ENCODE data around the gene CYP2R1. TPM values are rescaled to one million over a fixed set of nuclear protein-coding genes. Genes with fewer than 3 reads are reported as not detected.

The CYP2R1 gene
- total and polyA plus RNA-seq, 2 of the 8 experiments (the other 6 are each of a cell fraction or from before 2014, with no cell fraction given) = 8.3 to 12.9 TPM

DNA sequence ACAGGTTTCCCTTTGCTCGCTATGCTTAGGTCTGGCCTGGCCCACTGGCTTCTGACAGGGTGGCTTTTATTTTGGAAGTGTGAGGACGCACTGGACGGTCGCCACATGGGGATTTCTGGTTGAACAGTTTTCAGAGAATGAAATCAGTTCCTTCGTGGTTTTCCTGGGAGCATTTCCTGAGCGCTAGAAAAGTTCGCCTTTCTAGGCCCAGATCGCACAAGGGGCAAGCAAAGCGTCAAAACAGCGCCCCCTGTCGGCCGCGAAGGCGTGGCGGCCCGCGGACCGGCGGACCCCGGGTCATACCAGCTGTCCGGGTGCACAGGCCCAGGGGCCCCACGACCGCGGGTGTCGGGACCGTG is 12.7 kb upstream of the CYP2R1 start:
- Histone ChIP-seq H3K27ac (ENCODE audit: low read depth, low read length) (no peak overlapping the region), H3K9ac (replicated peaks in 1 of 4; ENCODE audit: extremely low read depth in 1 of 4, low read depth in 3 of 4, low read length in 3 of 4) (peak overlapping the region in 3 of 4 experiments; percentile 61 to 78 (median 72); a peak in 3 of 7 replicates), H2BK12ac (ENCODE audit: low read depth, low read length) (no peak overlapping the region), H3K36me3 (ENCODE audit: control insufficient read depth in 2 of 4, insufficient read depth in 4 of 4, low read length in 3 of 4) (no peaks in the 10 kb centered on the region), H4K91ac (replicated peaks; ENCODE audit: insufficient read length, low read length) (no peak overlapping the region), H2BK120ac (replicated peaks; ENCODE audit: low read depth, low read length) (no peak overlapping the region), H3K23ac (ENCODE audit: insufficient read length) (no peak overlapping the region), H3K4me3 (ENCODE audit: extremely low read depth in 1 of 4, insufficient read depth in 2 of 4, low read depth in 3 of 4, low read length in 4 of 4) (peak overlapping the region; percentile 57 to 94 (median 86)), H3K18ac (ENCODE audit: extremely low read depth, low read length) (no peak overlapping the region), H2BK15ac (ENCODE audit: low read length) (no peak overlapping the region), H2BK20ac (ENCODE audit: low read length) (no peak overlapping the region), H2AK5ac (ENCODE audit: low read depth, low read length) (no peak overlapping the region), H2BK5ac (ENCODE audit: low read depth, low read length) (no peak overlapping the region), H3K14ac (ENCODE audit: insufficient read length) (no peak overlapping the region), H4K5ac (ENCODE audit: insufficient read length, low read depth, low read length) (no peak overlapping the region), H3K56ac (replicated peaks; ENCODE audit: insufficient read length, low read depth, low read length) (no peak overlapping the region), H2AFZ (ENCODE audit: low read length) (peak overlapping the region; percentile 99), H3K79me1 (ENCODE audit: low read depth, low read length) (no peaks in the 10 kb centered on the region), H3K79me2 (ENCODE audit: control insufficient read depth in 1 of 2, insufficient read depth in 2 of 2, low read length in 2 of 2) (no peaks in the 10 kb centered on the region), H4K20me1 (replicated peaks in 1 of 2; ENCODE audit: control insufficient read depth in 1 of 2, insufficient read depth in 2 of 2, low read length in 2 of 2) (no peaks in the 10 kb centered on the region), H3K27me3 (replicated peaks in 1 of 4; ENCODE audit: control insufficient read depth in 3 of 4, extremely low read depth in 1 of 4, insufficient read depth in 3 of 4, low read length in 3 of 4) (peaks cover 0 to 7% (median 0%) of the 10 kb centered on the region in 4 experiments; a peak in 3 of 7 replicates), H3K4me2 (ENCODE audit: insufficient read depth in 1 of 2, low read depth in 2 of 2, low read length in 2 of 2) (peak overlapping the region; percentile 53 to 96), H3K23me2 (ENCODE audit: low read depth, low read length) (no peaks in the 10 kb centered on the region), H4K8ac (ENCODE audit: extremely low read depth, insufficient read depth, low read length) (no peak overlapping the region), H3K4me1 (replicated peaks in 1 of 4; ENCODE audit: control insufficient read depth in 3 of 4, insufficient read depth in 4 of 4, low read length in 3 of 4) (peaks cover 0 to 11% (median under 1%) of the 10 kb centered on the region in 4 experiments; a peak in 4 of 7 replicates), H3K4ac (replicated peaks; ENCODE audit: insufficient read length, low read depth, low read length) (no peak overlapping the region), H3K9me3 (ENCODE audit: insufficient read depth in 2 of 2, low read depth in 1 of 2, low read length in 1 of 2) (no peaks in the 10 kb centered on the region)
- WGBS, 2 experiments (ENCODE audit: extremely low coverage in 1 of 2, insufficient coverage in 1 of 2, insufficient read length in 1 of 2, insufficient replicate concordance in 2 of 2, low coverage in 1 of 2, low lambda C conversion rate in 2 of 2, missing lambda C conversion rate in 1 of 2) = 7% methylated on average over 26 of the region's 26 CpGs; no CpG with 5 or more reads in 1 of the 2 experiments
- peak in 1 of 2 experiments; percentile 96 for DNase-seq (ENCODE audit: low read depth in 1 of 2, low spot score in 2 of 2)
- ChIA-PET CTCF (ENCODE audit: partially characterized antibody) (interaction anchor here (0.8 to 5.6 kb wide), 22 partner anchors 10 to 375 kb away, joined by 3 to 138 read pairs (median 4); partner anchors contain the start of gene CYP2R1), POLR2A (ENCODE audit: partially characterized antibody) (interaction anchor here (1.1 kb wide), 1 partner anchor 10 kb away, joined by 4 read pairs; no protein-coding TSS in a partner anchor)
- no peak for FAIRE-seq
- no peak for TF ChIP-seq HDAC6 (IDR thresholded peaks at IDR 0.05; ENCODE audit: low read depth, low read length)
- TF ChIP-seq TEAD4 (IDR thresholded peaks at IDR 0.05; ENCODE audit: low read depth, low read length) = peak; percentile 2; the same call in 1 of the 2 replicates
- TF ChIP-seq SUZ12 (IDR thresholded peaks at IDR 0.05; ENCODE audit: low read length) = no peak
- TF ChIP-seq CEBPB (IDR thresholded peaks at IDR 0.05; ENCODE audit: low read depth, low read length) = no peak
- no peak for TF ChIP-seq NANOG (IDR thresholded peaks at IDR 0.05; ENCODE audit: insufficient read depth, low read depth, low read length, poor library complexity, severe bottlenecking)
- TF ChIP-seq, protein P1, sequence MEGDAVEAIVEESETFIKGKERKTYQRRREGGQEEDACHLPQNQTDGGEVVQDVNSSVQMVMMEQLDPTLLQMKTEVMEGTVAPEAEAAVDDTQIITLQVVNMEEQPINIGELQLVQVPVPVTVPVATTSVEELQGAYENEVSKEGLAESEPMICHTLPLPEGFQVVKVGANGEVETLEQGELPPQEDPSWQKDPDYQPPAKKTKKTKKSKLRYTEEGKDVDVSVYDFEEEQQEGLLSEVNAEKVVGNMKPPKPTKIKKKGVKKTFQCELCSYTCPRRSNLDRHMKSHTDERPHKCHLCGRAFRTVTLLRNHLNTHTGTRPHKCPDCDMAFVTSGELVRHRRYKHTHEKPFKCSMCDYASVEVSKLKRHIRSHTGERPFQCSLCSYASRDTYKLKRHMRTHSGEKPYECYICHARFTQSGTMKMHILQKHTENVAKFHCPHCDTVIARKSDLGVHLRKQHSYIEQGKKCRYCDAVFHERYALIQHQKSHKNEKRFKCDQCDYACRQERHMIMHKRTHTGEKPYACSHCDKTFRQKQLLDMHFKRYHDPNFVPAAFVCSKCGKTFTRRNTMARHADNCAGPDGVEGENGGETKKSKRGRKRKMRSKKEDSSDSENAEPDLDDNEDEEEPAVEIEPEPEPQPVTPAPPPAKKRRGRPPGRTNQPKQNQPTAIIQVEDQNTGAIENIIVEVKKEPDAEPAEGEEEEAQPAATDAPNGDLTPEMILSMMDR (IDR thresholded peaks at IDR 0.05; ENCODE audit: control extremely low read depth in 1 of 3, insufficient read depth in 1 of 3, low read depth in 1 of 3, low read length in 3 of 3) = peak; percentile 76 to 88 (median 86)
- TF ChIP-seq, protein P2, sequence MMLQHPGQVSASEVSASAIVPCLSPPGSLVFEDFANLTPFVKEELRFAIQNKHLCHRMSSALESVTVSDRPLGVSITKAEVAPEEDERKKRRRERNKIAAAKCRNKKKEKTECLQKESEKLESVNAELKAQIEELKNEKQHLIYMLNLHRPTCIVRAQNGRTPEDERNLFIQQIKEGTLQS (IDR thresholded peaks at IDR 0.05; ENCODE audit: insufficient read depth, low read depth, low read length) = no peak
- no peak for TF ChIP-seq GABPA (IDR thresholded peaks at IDR 0.05; ENCODE audit: borderline replicate concordance, insufficient read depth, low read length)
- TF ChIP-seq, protein P3, sequence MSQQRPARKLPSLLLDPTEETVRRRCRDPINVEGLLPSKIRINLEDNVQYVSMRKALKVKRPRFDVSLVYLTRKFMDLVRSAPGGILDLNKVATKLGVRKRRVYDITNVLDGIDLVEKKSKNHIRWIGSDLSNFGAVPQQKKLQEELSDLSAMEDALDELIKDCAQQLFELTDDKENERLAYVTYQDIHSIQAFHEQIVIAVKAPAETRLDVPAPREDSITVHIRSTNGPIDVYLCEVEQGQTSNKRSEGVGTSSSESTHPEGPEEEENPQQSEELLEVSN (IDR thresholded peaks at IDR 0.05) = peak; percentile 71
